Measurements from ENCODE around the gene TOR2A.

Gene TOR2A

GRCh38 chr9:127686461-127687393, 48.4 kb downstream of the TOR2A start:
- no peak overlapping the region for H3K4me3 Mint-ChIP-seq
- H3K27me3 Mint-ChIP-seq = no peaks in the 10 kb centered on the region
- no peaks in the 10 kb centered on the region for H3K4me1 Mint-ChIP-seq
- ATAC-seq (no peak), DNase-seq (no peak)
- no peak overlapping the region for H3K27ac Mint-ChIP-seq
- H3K9me3 Mint-ChIP-seq = no peaks in the 10 kb centered on the region

GRCh38 chr9:127684576-127684975, 50.5 kb downstream of the TOR2A start:
- DNase-seq (no peak), ATAC-seq (no peak)
- Mint-ChIP-seq H3K27me3 (no peaks in the 10 kb centered on the region), H3K27ac (no peak overlapping the region), H3K4me1 (no peaks in the 10 kb centered on the region), H3K4me3 (no peak overlapping the region), H3K9me3 (no peaks in the 10 kb centered on the region)

GRCh38 chr9:127683723-127684122, 51.4 kb downstream of the TOR2A start:
- ATAC-seq (no peak), DNase-seq (no peak)
- no peak overlapping the region for H3K4me3 Mint-ChIP-seq
- no peaks in the 10 kb centered on the region for H3K4me1 Mint-ChIP-seq
- H3K27me3 Mint-ChIP-seq = no peaks in the 10 kb centered on the region
- H3K27ac Mint-ChIP-seq = peak overlapping the region in 1 of 2 donors; percentile 66
- H3K9me3 Mint-ChIP-seq = no peaks in the 10 kb centered on the region

- Mint-ChIP-seq H3K27ac (peak overlapping the region in 1 of 2 donors; percentile 22), H3K4me3 (no peak overlapping the region), H3K9me3 (no peaks in the 10 kb centered on the region), H3K4me1 (no peaks in the 10 kb centered on the region), H3K27me3 (no peaks in the 10 kb centered on the region)
- DNase-seq (no peak), ATAC-seq (no peak)
Measured at GRCh38 chr9:127682351-127683136, 52.5 kb downstream of the TOR2A start.

All from stimulated activated naive CD8-positive, alpha-beta T cell treated with anti-CD3 and anti-CD28 coated beads, Interleukin-15, amount 100 ng/mL, for 72 hours (primary cell).